Eye (tissue), 1 donor: ENCODE measurements around the gene ANXA2.

Experiments
- DNase-seq: peaks from one replicate; pipeline ENCODE4 v3.0.0-alpha.2; 2015

The ANXA2 gene

GRCh38 chr15:60386615-60387014 is 11.2 kb downstream of the ANXA2 start:
- DNase-seq: no peak

- no peak for DNase-seq
Measured at GRCh38 chr15:60385620-60386552, 11.9 kb downstream of the ANXA2 start.

- no peak for DNase-seq
Measured at GRCh38 chr15:60384526-60385126, 13.2 kb downstream of the ANXA2 start.

- DNase-seq: no peak
Measured at GRCh38 chr15:60384053-60384452, 13.7 kb downstream of the ANXA2 start.

GRCh38 chr15:60382773-60383674 is 14.8 kb downstream of the ANXA2 start:
- no peak for DNase-seq

DNA sequence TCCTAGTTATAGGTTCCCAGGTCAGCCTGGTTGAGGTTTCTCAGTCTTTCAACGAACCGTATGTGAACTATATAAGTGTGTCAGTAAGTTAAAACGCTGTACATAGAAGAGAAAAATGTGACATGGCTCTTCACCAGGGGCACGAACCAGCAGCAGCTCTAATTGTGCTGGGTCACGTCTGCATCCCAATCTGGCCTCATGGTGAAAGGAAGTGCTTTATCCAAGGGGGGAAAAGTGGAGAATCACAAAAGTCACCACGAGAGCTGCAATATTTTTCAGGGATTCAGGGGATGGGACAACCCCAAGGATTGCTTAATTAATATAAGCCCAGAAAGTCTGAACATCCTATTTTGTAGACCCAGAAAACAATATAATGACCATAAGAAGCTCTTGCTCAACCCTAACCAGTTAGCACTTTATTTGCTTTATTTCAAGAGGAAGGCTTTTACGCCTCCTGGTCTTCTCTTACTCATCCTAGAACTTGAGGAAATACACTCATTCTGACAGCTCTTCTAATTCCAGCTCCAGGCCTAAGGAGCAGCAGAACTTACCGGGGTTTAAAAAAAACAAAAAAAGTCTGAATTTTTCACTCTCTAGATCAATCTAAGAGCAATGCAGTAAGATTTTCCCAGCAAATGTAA is 16.5 kb downstream of the ANXA2 start:
- DNase-seq: no peak

DNA sequence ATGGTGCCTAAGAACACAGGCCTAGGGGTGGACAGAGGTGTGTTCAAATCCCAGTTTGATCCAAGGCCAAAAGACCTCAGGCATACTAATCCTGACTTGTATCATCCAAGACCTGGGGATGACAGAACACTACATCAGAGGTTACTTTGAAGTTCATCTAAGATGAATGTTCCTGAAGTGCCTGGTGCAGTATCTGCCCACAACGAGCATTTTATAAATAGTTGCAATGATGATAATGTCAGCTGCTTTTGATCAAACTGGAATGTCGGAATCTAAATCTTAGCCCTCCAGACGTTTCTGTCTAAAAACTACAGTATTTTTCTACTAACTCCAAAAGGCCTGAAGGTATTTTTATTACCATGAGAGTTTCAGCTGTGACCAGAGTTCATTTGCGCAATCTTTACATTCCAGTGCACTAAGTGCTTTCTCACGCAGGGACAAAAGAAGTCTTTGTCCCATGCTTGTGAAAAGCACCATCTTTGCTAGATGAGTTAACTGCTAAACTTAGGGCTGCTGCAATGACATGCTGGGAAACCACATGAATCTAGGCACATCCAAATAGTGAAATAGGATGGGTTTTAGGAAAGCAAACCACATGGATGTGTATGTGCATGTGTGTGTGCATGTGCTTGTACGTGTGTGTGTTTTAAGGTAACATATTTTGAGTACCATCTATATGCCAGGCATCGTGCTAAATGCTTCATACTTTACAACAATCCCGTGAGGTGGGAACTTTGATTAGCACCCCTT is 18.1 kb downstream of the ANXA2 start:
- DNase-seq: peak; percentile 79

DNA sequence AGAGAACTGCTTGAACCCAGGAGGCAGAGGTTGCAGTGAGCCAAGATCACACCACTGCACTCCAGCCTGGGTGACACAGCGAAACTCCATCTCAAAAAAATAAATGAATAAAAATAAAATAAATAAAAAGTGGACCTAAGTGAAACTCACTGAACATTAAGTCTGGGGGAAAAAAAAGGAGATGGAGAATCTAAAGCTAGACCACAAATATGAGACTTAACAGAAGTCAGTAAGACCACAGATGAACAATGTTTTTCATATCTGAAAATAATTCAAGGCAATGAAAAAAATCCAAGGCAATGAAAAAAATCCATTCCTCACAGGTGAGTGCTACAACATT is 18.6 kb downstream of the ANXA2 start:
- DNase-seq: no peak

DNA sequence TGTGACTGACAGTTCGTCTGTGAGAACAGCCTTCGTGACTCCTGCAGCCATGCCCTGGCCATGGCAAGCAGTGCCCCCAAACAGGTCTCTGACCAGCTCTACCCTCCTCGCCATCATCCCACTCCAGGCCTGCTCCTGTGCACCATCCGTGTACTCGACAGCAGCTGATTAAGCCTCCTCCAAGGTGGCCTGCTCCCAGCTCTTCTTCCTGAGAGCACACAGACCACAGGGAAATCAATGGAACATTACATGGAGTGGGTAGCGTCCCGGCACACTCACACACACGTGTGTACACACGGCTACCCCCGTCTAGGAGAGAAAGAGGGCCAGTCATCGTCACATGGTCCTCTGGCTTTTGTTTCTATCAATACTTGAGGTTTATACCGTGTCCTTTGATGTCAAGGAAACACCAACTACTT is 21.1 kb downstream of the ANXA2 start:
- no peak for DNase-seq

- no peak for DNase-seq
Measured at GRCh38 chr15:60375306-60375705, 22.5 kb downstream of the ANXA2 start.

DNA sequence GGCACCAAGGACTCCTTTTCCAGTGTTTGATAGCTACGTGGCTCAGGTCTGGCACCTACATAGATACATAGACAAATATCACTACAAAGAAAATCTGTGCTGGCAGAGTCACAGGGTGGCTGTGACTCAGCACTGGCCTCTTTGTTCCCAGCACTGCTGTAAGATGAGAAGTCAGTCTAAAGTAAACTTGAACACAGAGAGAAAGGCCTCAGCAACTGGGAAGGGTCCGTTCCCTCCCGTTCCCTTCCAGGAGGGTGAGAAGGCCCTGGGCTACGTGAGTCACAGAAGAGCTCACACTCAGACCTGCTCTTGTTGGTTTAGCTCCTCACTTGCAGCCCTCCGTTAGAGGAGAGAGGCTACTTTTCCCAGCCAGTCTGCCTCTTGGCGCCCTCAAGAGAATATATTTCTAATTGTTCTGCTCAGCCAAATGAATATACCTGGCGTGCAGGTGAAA is 23.1 kb downstream of the ANXA2 start:
- DNase-seq: peak; percentile 69

DNA sequence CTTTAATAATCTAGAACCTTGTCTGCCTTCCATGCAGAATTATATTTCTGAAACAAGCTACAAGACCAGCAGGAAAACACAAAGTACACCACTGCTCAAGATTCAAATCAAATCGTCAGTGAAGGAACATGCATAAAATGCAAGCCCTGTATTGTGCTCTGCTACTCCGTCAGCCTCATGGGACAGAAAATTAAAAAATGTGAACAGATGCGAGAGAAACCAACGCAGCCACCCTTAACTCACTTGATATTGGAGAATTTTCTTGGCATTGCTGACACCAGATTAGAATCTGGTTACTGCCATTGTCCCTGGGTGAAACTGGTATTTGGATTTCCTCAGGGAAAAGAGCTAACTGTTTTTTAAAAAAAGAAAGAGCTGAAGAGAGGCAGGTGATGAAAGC is 23.6 kb downstream of the ANXA2 start:
- DNase-seq: no peak

- no peak for DNase-seq
Measured at GRCh38 chr15:60373745-60374144, 24.0 kb downstream of the ANXA2 start.

GRCh38 chr15:60373327-60373726 is 24.5 kb downstream of the ANXA2 start:
- no peak for DNase-seq

GRCh38 chr15:60372756-60373155 is 25.0 kb downstream of the ANXA2 start:
- DNase-seq: no peak

- no peak for DNase-seq
Measured at GRCh38 chr15:60372227-60372626, 25.6 kb downstream of the ANXA2 start.

GRCh38 chr15:60371175-60372051 is 26.4 kb downstream of the ANXA2 start:
- peak; percentile 87 for DNase-seq

DNA sequence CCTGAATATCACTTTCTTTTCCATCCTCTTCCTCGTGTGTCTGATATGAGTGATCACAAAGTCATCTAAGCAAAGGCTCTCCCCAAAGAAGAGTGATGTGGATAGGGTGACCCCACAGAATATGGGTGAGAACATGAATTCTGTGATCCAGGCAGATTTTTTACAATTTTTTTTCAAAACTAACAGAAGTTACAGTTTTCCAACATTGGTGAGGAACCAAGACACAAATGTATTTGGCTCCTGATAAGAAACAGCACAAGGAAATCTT is 27.0 kb downstream of the ANXA2 start:
- DNase-seq: no peak

DNA sequence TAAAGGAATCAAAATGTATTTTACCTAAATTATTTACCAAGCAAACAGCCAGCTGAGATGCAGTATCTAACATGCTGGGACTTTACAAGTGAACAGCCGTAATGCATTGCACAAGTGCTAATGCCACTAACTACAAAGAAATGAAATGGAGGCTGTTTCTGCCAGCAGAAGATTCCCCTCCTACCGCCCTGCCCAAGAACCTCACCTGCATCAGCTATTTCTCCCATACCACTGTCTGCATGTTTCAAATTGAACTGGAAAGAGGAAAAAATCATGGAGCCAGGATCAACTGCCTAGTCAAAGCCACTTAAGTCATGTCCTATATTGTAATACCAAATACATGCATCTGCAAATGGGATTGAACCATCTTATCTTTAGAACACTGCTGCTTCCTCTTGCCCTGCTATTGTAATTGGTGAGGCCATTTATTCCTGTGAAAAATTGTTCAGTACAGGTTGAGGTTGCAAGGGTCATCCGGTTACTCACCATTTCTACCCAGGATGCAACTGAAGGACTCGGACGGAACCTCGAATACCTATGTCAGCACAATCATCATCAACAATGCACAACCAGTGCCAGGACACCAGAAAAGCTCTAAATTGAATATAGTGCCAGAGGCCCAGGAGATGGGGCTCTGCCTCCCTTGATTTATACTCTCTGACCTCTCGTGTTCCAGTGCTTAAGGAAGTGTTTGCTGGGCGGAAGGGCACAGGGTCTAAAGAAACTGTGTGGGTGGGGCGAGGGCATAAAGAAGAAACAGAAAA is 27.5 kb downstream of the ANXA2 start:
- DNase-seq: no peak

GRCh38 chr15:60369696-60370095 is 28.1 kb downstream of the ANXA2 start:
- DNase-seq: no peak

- no peak for DNase-seq
Measured at GRCh38 chr15:60364612-60364924, 33.2 kb downstream of the ANXA2 start.
